Measurements from ENCODE around the gene SPACA4.

The SPACA4 gene

GRCh38 chr19:48609571-48610108 lies 3.1 kb downstream of the SPACA4 start:
- Histone ChIP-seq H3K27me3 (ENCODE audit: control insufficient read depth in 1 of 2, insufficient read depth in 2 of 2, low read length in 2 of 2) (no peaks in the 10 kb centered on the region), H3K27ac (ENCODE audit: low read depth, low read length) (no peak overlapping the region), H3K36me3 (ENCODE audit: control insufficient read depth in 1 of 2, insufficient read depth in 2 of 2, low read length in 2 of 2) (peaks cover 3 to 21% of the 10 kb centered on the region in 2 donors), H3K9me3 (ENCODE audit: control insufficient read depth in 1 of 2, low read length in 2 of 2) (no peaks in the 10 kb centered on the region), H3K4me3 (ENCODE audit: low read depth in 1 of 2, low read length in 2 of 2) (no peak overlapping the region), H3K9ac (ENCODE audit: low read depth in 1 of 2, low read length in 2 of 2) (no peak overlapping the region), H3K4me1 (ENCODE audit: control insufficient read depth in 1 of 2, insufficient read depth in 2 of 2, low read length in 2 of 2) (peaks cover 0 to 17% of the 10 kb centered on the region in 2 donors)

DNA sequence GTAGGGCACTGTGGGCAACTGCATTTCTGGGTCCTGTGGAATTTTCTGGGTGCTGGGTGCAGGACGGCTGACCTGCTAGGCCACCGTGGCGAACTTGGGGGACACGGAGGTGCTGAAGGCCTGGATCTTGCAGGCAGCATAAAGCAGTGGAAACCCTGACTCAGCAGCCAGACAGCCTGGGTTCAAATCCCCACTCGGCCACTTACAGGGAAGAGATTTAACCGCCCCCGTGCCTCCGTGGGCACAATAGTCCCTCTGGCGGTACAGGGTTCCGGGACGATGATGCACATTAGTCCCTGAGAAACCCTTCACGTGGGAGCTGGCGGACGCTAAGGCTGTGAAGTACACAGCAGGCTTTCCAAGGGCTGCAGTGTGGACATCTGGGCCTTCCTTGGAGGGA lies 5.3 kb downstream of the SPACA4 start:
- H3K4me1 ChIP-seq (ENCODE audit: control insufficient read depth in 1 of 2, insufficient read depth in 2 of 2, low read length in 2 of 2), result peaks cover 18 to 36% of the 10 kb centered on the region in 2 donors
- H3K4me3 ChIP-seq (ENCODE audit: low read depth in 1 of 2, low read length in 2 of 2), result no peak overlapping the region
- H3K36me3 ChIP-seq (ENCODE audit: control insufficient read depth in 1 of 2, insufficient read depth in 2 of 2, low read length in 2 of 2), result peaks cover 20 to 37% of the 10 kb centered on the region in 2 donors
- no peaks in the 10 kb centered on the region for H3K9me3 ChIP-seq (ENCODE audit: control insufficient read depth in 1 of 2, low read length in 2 of 2)
- no peak overlapping the region for H3K27ac ChIP-seq (ENCODE audit: low read depth, low read length)
- H3K27me3 ChIP-seq (ENCODE audit: control insufficient read depth in 1 of 2, insufficient read depth in 2 of 2, low read length in 2 of 2), result no peaks in the 10 kb centered on the region
- H3K9ac ChIP-seq (ENCODE audit: low read depth in 1 of 2, low read length in 2 of 2), result no peak overlapping the region

GRCh38 chr19:48613024-48613851 lies 6.7 kb downstream of the SPACA4 start:
- peak overlapping the region; percentile 91 to 92 for H3K9ac ChIP-seq (ENCODE audit: low read depth in 1 of 2, low read length in 2 of 2)

DNA sequence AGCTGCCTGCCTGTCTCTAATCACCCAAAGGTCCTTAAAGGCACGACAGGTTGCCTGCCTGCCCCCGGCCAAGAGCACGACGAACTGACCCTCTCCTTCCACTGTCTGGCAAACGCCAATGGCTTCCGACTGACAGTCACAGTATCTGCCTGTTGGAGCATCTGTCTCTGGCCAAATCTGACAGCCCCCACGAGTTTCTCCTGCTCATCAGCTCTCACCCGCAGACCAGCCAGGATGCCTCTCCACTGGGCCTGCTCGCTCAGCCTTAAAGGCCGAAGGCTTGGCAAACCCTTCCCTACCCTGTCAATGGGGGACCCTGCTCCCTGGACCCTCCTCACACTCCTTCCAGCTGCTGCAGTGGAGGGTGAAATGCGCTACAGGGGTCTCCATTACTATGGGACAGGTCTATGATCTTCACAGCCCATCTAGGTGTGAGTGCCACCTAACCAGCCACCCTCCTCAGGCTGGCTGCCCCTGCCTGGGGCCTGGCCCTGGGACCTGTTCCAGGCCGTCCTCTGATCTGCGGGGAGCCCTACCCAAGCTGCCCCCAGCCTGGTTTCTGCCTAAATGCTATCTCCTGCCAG lies 7.4 kb downstream of the SPACA4 start:
- H3K4me1 ChIP-seq (ENCODE audit: control insufficient read depth in 1 of 2, insufficient read depth in 2 of 2, low read length in 2 of 2), result peaks cover 32 to 52% of the 10 kb centered on the region in 2 donors
- peak overlapping the region; percentile 92 for H3K27ac ChIP-seq (ENCODE audit: low read depth, low read length)
- no peaks in the 10 kb centered on the region for H3K27me3 ChIP-seq (ENCODE audit: control insufficient read depth in 1 of 2, insufficient read depth in 2 of 2, low read length in 2 of 2)
- peaks cover 24 to 42% of the 10 kb centered on the region in 2 donors for H3K36me3 ChIP-seq (ENCODE audit: control insufficient read depth in 1 of 2, insufficient read depth in 2 of 2, low read length in 2 of 2)
- peak overlapping the region; percentile 75 to 76 for H3K4me3 ChIP-seq (ENCODE audit: low read depth in 1 of 2, low read length in 2 of 2)
- H3K9ac ChIP-seq (ENCODE audit: low read depth in 1 of 2, low read length in 2 of 2), result peak overlapping the region; percentile 91 to 92
- H3K9me3 ChIP-seq (ENCODE audit: control insufficient read depth in 1 of 2, low read length in 2 of 2), result no peaks in the 10 kb centered on the region

More at GRCh38 chr19:48613024-48613851, 6.7 kb downstream of the SPACA4 start:
- Histone ChIP-seq H3K27ac (ENCODE audit: low read depth, low read length) (peak overlapping the region; percentile 92), H3K36me3 (ENCODE audit: control insufficient read depth in 1 of 2, insufficient read depth in 2 of 2, low read length in 2 of 2) (peaks cover 27 to 42% of the 10 kb centered on the region in 2 donors), H3K9me3 (ENCODE audit: control insufficient read depth in 1 of 2, low read length in 2 of 2) (no peaks in the 10 kb centered on the region), H3K4me3 (ENCODE audit: low read depth in 1 of 2, low read length in 2 of 2) (peak overlapping the region; percentile 75 to 76), H3K27me3 (ENCODE audit: control insufficient read depth in 1 of 2, insufficient read depth in 2 of 2, low read length in 2 of 2) (no peaks in the 10 kb centered on the region), H3K4me1 (ENCODE audit: control insufficient read depth in 1 of 2, insufficient read depth in 2 of 2, low read length in 2 of 2) (peaks cover 32 to 49% of the 10 kb centered on the region in 2 donors)

DNA sequence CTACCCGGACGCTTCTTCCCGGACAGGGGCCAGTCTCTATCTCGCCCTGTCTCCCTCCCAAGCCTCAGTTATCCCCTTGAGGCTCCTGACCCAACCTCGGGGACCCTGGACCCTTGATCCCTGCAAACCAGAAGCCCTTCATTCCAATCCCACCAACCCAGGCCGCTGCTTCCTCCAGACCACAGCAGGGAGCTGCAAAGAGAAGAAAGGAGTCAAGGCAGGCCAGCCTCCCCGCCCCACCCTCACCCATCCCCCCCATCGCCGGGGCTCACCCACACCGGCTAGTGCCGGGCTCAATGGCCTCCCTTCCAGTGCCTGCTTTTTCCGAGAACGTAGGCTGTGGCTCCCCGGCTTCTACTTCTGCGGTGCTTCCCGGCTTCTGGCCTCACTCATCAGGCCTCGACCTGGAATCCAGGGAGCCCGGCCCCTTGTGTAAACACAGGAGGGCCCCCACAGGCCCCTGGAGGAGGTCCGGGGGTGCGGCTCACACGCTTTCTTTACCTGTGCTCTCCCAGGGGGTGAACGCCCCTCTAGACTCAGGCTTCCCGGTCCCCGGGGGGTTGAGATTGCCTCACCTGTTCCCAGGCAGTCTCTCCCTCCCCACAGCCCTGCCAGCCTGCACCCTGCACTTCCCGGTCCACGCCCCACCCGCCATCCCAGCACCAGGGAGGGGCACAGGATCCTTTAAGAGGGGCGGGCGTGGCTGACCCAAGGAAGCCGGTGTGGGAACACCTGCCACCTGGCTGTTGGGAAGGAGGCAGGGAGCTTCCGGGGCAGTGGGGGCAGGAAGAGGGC lies 8.1 kb downstream of the SPACA4 start, which contains the start of gene FAM83E:
TSS of gene FAM83E (minus strand) at position 641 of the 795 bp plus-strand sequence. CDS start 1,704 bp downstream, outside the sequence.
- Histone ChIP-seq H3K9me3 (ENCODE audit: control insufficient read depth in 1 of 2, low read length in 2 of 2) (no peaks in the 10 kb centered on the region), H3K9ac (ENCODE audit: low read depth in 1 of 2, low read length in 2 of 2) (peak within 1 kb of the TSS; percentile 92 to 98), H3K27ac (ENCODE audit: low read depth, low read length) (peak within 1 kb of the TSS; percentile 92), H3K4me1 (ENCODE audit: control insufficient read depth in 1 of 2, insufficient read depth in 2 of 2, low read length in 2 of 2) (peaks cover 33 to 53% of the 10 kb centered on the region in 2 donors), H3K27me3 (ENCODE audit: control insufficient read depth in 1 of 2, insufficient read depth in 2 of 2, low read length in 2 of 2) (no peaks in the 10 kb centered on the region), H3K36me3 (ENCODE audit: control insufficient read depth in 1 of 2, insufficient read depth in 2 of 2, low read length in 2 of 2) (peaks cover 24 to 42% of the 10 kb centered on the region in 2 donors), H3K4me3 (ENCODE audit: low read depth in 1 of 2, low read length in 2 of 2) (peak within 1 kb of the TSS; percentile 75 to 97)

GRCh38 chr19:48615231-48616040 lies 8.9 kb downstream of the SPACA4 start:
- Histone ChIP-seq H3K4me3 (ENCODE audit: low read depth in 1 of 2, low read length in 2 of 2) (peak overlapping the region; percentile 21 to 97), H3K4me1 (ENCODE audit: control insufficient read depth in 1 of 2, insufficient read depth in 2 of 2, low read length in 2 of 2) (peaks cover 38 to 56% of the 10 kb centered on the region in 2 donors), H3K36me3 (ENCODE audit: control insufficient read depth in 1 of 2, insufficient read depth in 2 of 2, low read length in 2 of 2) (peaks cover 24 to 41% of the 10 kb centered on the region in 2 donors), H3K27ac (ENCODE audit: low read depth, low read length) (peak overlapping the region; percentile 92), H3K27me3 (ENCODE audit: control insufficient read depth in 1 of 2, insufficient read depth in 2 of 2, low read length in 2 of 2) (no peaks in the 10 kb centered on the region), H3K9ac (ENCODE audit: low read depth in 1 of 2, low read length in 2 of 2) (peak overlapping the region; percentile 55 to 84), H3K9me3 (ENCODE audit: control insufficient read depth in 1 of 2, low read length in 2 of 2) (no peaks in the 10 kb centered on the region)

DNA sequence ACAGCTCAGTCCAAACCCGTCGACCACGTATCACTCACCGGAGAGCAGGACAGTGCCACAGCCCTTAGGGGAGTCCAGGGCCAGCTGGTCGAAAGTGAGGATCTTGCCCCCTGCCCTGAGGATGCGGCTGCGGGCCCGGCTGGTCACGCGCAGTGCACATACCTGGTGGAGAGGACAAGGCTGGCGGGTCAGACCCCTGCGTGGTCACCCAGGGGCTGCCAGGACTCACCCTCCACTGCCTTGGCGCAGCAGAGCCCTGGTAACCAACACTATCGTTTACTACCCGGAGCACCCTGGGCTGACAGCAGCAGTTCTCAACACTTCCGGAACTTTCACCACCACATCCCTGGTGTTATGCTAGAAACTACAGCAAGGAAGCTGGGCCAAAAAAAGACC lies 9.5 kb downstream of the SPACA4 start:
- H3K9ac ChIP-seq (ENCODE audit: low read depth in 1 of 2, low read length in 2 of 2), result peak overlapping the region; percentile 84 to 98
- no peaks in the 10 kb centered on the region for H3K9me3 ChIP-seq (ENCODE audit: control insufficient read depth in 1 of 2, low read length in 2 of 2)
- no peak overlapping the region for H3K27ac ChIP-seq (ENCODE audit: low read depth, low read length)
- H3K4me1 ChIP-seq (ENCODE audit: control insufficient read depth in 1 of 2, insufficient read depth in 2 of 2, low read length in 2 of 2), result peaks cover 38 to 56% of the 10 kb centered on the region in 2 donors
- peaks cover 24 to 37% of the 10 kb centered on the region in 2 donors for H3K36me3 ChIP-seq (ENCODE audit: control insufficient read depth in 1 of 2, insufficient read depth in 2 of 2, low read length in 2 of 2)
- no peaks in the 10 kb centered on the region for H3K27me3 ChIP-seq (ENCODE audit: control insufficient read depth in 1 of 2, insufficient read depth in 2 of 2, low read length in 2 of 2)
- H3K4me3 ChIP-seq (ENCODE audit: low read depth in 1 of 2, low read length in 2 of 2), result peak overlapping the region; percentile 76 to 97

DNA sequence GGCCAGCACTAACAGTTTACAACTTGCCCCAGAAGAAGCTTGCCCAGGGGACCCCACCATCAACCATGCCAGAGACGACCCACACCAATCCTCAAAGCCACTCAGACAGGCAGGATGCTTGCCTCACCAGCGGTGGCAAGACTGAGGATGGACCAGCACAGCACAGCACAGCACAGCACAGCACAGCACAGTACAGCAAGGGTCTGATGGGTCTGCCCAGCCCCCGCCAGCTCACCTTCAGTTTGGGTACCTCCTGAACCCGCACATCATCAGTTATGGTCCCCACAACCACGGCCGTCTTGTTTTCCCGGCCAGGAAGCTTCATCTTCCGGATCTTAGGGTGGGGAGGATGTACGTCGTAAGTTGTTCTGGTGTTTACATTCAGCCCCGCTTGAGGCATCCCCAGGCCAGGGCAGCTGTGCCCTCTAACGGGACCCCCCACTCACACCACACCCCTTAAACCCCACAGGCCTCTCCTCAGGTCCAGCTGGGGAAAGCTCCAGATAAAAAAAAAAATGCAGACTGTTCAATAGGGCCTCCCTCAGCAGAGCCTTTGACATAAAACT lies 10.0 kb downstream of the SPACA4 start:
- Histone ChIP-seq H3K27me3 (ENCODE audit: control insufficient read depth in 1 of 2, insufficient read depth in 2 of 2, low read length in 2 of 2) (no peaks in the 10 kb centered on the region), H3K4me1 (ENCODE audit: control insufficient read depth in 1 of 2, insufficient read depth in 2 of 2, low read length in 2 of 2) (peaks cover 38 to 56% of the 10 kb centered on the region in 2 donors), H3K9ac (ENCODE audit: low read depth in 1 of 2, low read length in 2 of 2) (peak overlapping the region; percentile 84 to 98), H3K9me3 (ENCODE audit: control insufficient read depth in 1 of 2, low read length in 2 of 2) (no peaks in the 10 kb centered on the region), H3K27ac (ENCODE audit: low read depth, low read length) (no peak overlapping the region), H3K36me3 (ENCODE audit: control insufficient read depth in 1 of 2, insufficient read depth in 2 of 2, low read length in 2 of 2) (peaks cover 24 to 36% of the 10 kb centered on the region in 2 donors), H3K4me3 (ENCODE audit: low read depth in 1 of 2, low read length in 2 of 2) (peak overlapping the region; percentile 76 to 97)

Measured in duodenal mucosa (tissue), 2 donors.